Epithelial cell of prostate (primary cell): ENCODE results near the gene CSF2.
A peak's percentile ranks its signal among the peaks of the same experiment; 100 is the strongest.

Experiments
- DNase-seq: peaks from one replicate; pipeline ENCODE4 v3.0.0-alpha.2; 2011; ENCODE audit warnings: low read depth, low spot score
- H3K27ac ChIP-seq: fragments of 450-650 bp; 2 replicates; pipeline ENCODE4 v1.5.1; 2017; ENCODE audit warnings: mild to moderate bottlenecking

CSF2 gene

GRCh38 chr5:132083071-132083678 lies 9.6 kb downstream of the CSF2 start:
- DNase-seq, result no peak
- H3K27ac ChIP-seq, result no peak overlapping the region

GRCh38 chr5:132085686-132086085 lies 12.1 kb downstream of the CSF2 start:
- H3K27ac ChIP-seq, result peak overlapping the region; percentile 52
- DNase-seq, result no peak

- peak overlapping the region; percentile 52 for H3K27ac ChIP-seq
- peak; percentile 72 for DNase-seq
Observed at GRCh38 chr5:132086277-132086794, 12.7 kb downstream of the CSF2 start.

- H3K27ac ChIP-seq, result peak overlapping the region; percentile 52
Observed at GRCh38 chr5:132087176-132087575, 13.6 kb downstream of the CSF2 start.

GRCh38 chr5:132087661-132088060 lies 14.1 kb downstream of the CSF2 start:
- H3K27ac ChIP-seq, result no peak overlapping the region
- DNase-seq, result no peak

More at GRCh38 chr5:132087176-132087575, 13.6 kb downstream of the CSF2 start:
- DNase-seq, result no peak

GRCh38 chr5:132089363-132089762 lies 15.8 kb downstream of the CSF2 start:
- peak overlapping the region; percentile 60 for H3K27ac ChIP-seq
- no peak for DNase-seq

GRCh38 chr5:132090107-132090506 lies 16.5 kb downstream of the CSF2 start:
- peak; percentile 68 for DNase-seq
- peak overlapping the region; percentile 60 for H3K27ac ChIP-seq

GRCh38 chr5:132093271-132093670 lies 19.7 kb downstream of the CSF2 start:
- peak overlapping the region; percentile 85 for H3K27ac ChIP-seq
- no peak for DNase-seq

- peak; percentile 83 for DNase-seq
- peak overlapping the region; percentile 85 for H3K27ac ChIP-seq
Observed at GRCh38 chr5:132094393-132095076, 20.9 kb downstream of the CSF2 start.

- H3K27ac ChIP-seq, result peak overlapping the region; percentile 85
- DNase-seq, result no peak
Observed at GRCh38 chr5:132095077-132095410, 21.5 kb downstream of the CSF2 start.

- peak overlapping the region; percentile 85 for H3K27ac ChIP-seq
- DNase-seq, result no peak
Observed at GRCh38 chr5:132095424-132095972, 21.9 kb downstream of the CSF2 start.

GRCh38 chr5:132096904-132097303 lies 23.3 kb downstream of the CSF2 start:
- no peak for DNase-seq
- H3K27ac ChIP-seq, result no peak overlapping the region

- no peak for DNase-seq
- no peak overlapping the region for H3K27ac ChIP-seq
Observed at GRCh38 chr5:132098151-132098594, 24.6 kb downstream of the CSF2 start.

GRCh38 chr5:132098621-132099020 lies 25.0 kb downstream of the CSF2 start:
- no peak for DNase-seq
- no peak overlapping the region for H3K27ac ChIP-seq

GRCh38 chr5:132099076-132099748 lies 25.6 kb downstream of the CSF2 start:
- H3K27ac ChIP-seq, result no peak overlapping the region
- DNase-seq, result no peak

- no peak overlapping the region for H3K27ac ChIP-seq
- no peak for DNase-seq
Observed at GRCh38 chr5:132099905-132100304, 26.3 kb downstream of the CSF2 start.

GRCh38 chr5:132100672-132101261 lies 27.2 kb downstream of the CSF2 start:
- no peak overlapping the region for H3K27ac ChIP-seq
- DNase-seq, result no peak

- no peak for DNase-seq
- no peak overlapping the region for H3K27ac ChIP-seq
Observed at GRCh38 chr5:132101385-132101880, 27.8 kb downstream of the CSF2 start.

- no peak for DNase-seq
- H3K27ac ChIP-seq, result no peak overlapping the region
Observed at GRCh38 chr5:132102101-132102701, 28.6 kb downstream of the CSF2 start.

GRCh38 chr5:132102944-132103331 lies 29.3 kb downstream of the CSF2 start:
- H3K27ac ChIP-seq, result peak overlapping the region; percentile 89
- DNase-seq, result no peak
